Measurements from ENCODE around the gene BMP6. TPM values are rescaled to one million over a fixed set of nuclear protein-coding genes. Genes with fewer than 3 reads are reported as not detected.

Gene BMP6
- total RNA-seq, 1 donor from 2014 or later: 3.2 TPM

GRCh38 chr6:7832904-7833750, 107.2 kb downstream of the BMP6 start:
- Histone ChIP-seq H3K27ac (no peak overlapping the region), H3K4me1 (no peaks in the 10 kb centered on the region), H3K27me3 (no peaks in the 10 kb centered on the region), H3K4me3 (no peak overlapping the region), H3K36me3 (no peaks in the 10 kb centered on the region), H3K9me3 (no peaks in the 10 kb centered on the region)
- intact Hi-C loops (cut with DNase I): no loop called here
- TF ChIP-seq POLR2AphosphoS5 (IDR thresholded peaks at IDR 0.05; ENCODE audit: insufficient read depth in 1 of 2, low read depth in 1 of 2) (no peak), CTCF (IDR thresholded peaks at IDR 0.05) (no peak)
- DNase-seq (ENCODE audit: extremely low spot score in 2 of 2): no peak

- H3K4me1 ChIP-seq: no peaks in the 10 kb centered on the region
- DNase-seq (ENCODE audit: extremely low spot score in 2 of 2): no peak
- H3K27me3 ChIP-seq: no peaks in the 10 kb centered on the region
- H3K9me3 ChIP-seq: no peaks in the 10 kb centered on the region
- intact Hi-C loops (cut with DNase I): no loop called here
- H3K36me3 ChIP-seq: no peaks in the 10 kb centered on the region
- no peak overlapping the region for H3K27ac ChIP-seq
- no peak for TF ChIP-seq POLR2AphosphoS5 (IDR thresholded peaks at IDR 0.05; ENCODE audit: insufficient read depth in 1 of 2, low read depth in 1 of 2)
- TF ChIP-seq CTCF (IDR thresholded peaks at IDR 0.05): no peak
- TF ChIP-seq POLR2A (IDR thresholded peaks at IDR 0.05): no peak
- H3K4me3 ChIP-seq: no peak overlapping the region
Observed at GRCh38 chr6:7833751-7834070, 107.8 kb downstream of the BMP6 start.

- H3K4me3 ChIP-seq: no peak overlapping the region
- H3K27ac ChIP-seq: no peak overlapping the region
- no peaks in the 10 kb centered on the region for H3K4me1 ChIP-seq
- no peak for TF ChIP-seq POLR2AphosphoS5 (IDR thresholded peaks at IDR 0.05; ENCODE audit: insufficient read depth in 1 of 2, low read depth in 1 of 2)
- TF ChIP-seq POLR2A (IDR thresholded peaks at IDR 0.05): no peak
- no peak for TF ChIP-seq CTCF (IDR thresholded peaks at IDR 0.05)
- H3K9me3 ChIP-seq: no peaks in the 10 kb centered on the region
- no peaks in the 10 kb centered on the region for H3K27me3 ChIP-seq
- DNase-seq (ENCODE audit: extremely low spot score in 2 of 2): no peak
- intact Hi-C loops (cut with DNase I): no loop called here
- H3K36me3 ChIP-seq: no peaks in the 10 kb centered on the region
Observed at GRCh38 chr6:7836371-7837026, 110.6 kb downstream of the BMP6 start.

GRCh38 chr6:7841781-7842468, 116.0 kb downstream of the BMP6 start:
- DNase-seq (ENCODE audit: extremely low spot score in 2 of 2): no peak
- H3K27me3 ChIP-seq: no peaks in the 10 kb centered on the region
- intact Hi-C loops (cut with DNase I): no loop called here

More at GRCh38 chr6:7841781-7842468, 116.0 kb downstream of the BMP6 start:
- H3K9me3 ChIP-seq: no peaks in the 10 kb centered on the region
- H3K4me3 ChIP-seq: no peak overlapping the region
- H3K27ac ChIP-seq: no peak overlapping the region
- no peaks in the 10 kb centered on the region for H3K4me1 ChIP-seq
- no peaks in the 10 kb centered on the region for H3K36me3 ChIP-seq
- TF ChIP-seq POLR2A (IDR thresholded peaks at IDR 0.05): no peak
- TF ChIP-seq POLR2AphosphoS5 (IDR thresholded peaks at IDR 0.05; ENCODE audit: insufficient read depth in 1 of 2, low read depth in 1 of 2): no peak
- no peak for TF ChIP-seq CTCF (IDR thresholded peaks at IDR 0.05)

All from vagina (tissue), 2 donors.